GM13976 (cell line): Measurements from ENCODE around the gene CCL24.
"Not testable (repeated sequence)": the region's sequence is repeated elsewhere in the genome, so short reads cannot be mapped to it uniquely, and the experiment has no call there.

Source experiments
- DNase-seq: peaks from one replicate; pipeline ENCODE4 v3.0.0; 2012; ENCODE audit warnings: low spot score
- in situ Hi-C: fragments of 300-500 bp; cut with MboI; formaldehyde crosslinking; loops from one replicate; pipeline ENCODE4 v1.12.0; 2022; ENCODE audit warnings: low sequenced_read_pairs, mixed read lengths, inconsistent platforms; ENCODE audit not compliant: unreplicated experiment
- TF ChIP-seq, protein P1 (sequence below): IDR thresholded peaks from 2 replicates; pipeline ENCODE4 v1.5.1; 2012; ENCODE audit warnings: borderline replicate concordance, mild to moderate bottlenecking; ENCODE audit not compliant: insufficient read depth; ENCODE audit errors: extremely low read depth, missing control alignments, control extremely low read depth

Gene CCL24

DNA sequence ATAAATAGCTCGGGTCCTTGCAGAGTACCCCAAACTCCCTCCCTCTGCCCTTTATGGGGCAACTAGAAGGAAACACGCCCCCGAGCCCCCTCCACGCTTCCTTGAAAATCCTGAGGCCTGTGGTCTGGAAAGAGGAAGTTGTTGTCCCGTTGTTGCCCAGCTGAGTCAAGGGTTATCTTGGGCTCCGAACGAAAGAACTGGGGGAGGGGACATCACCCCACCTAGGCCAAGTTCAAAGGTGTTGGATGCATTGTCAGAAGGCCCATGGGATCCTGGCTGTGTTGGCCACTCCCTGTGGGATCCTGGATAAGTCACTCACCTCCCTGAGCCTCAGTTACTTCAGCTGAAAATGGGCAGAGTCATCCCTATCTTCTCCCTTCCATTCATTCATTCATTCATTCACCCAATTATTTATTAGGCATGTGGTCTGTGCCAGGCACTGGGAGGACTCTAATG is at the start of gene CCL24:
CCL24 (minus strand) TSS at position 26 of the 456 bp plus-strand sequence. CDS start 91 bp downstream, outside the sequence.
- TF ChIP-seq, protein P1, sequence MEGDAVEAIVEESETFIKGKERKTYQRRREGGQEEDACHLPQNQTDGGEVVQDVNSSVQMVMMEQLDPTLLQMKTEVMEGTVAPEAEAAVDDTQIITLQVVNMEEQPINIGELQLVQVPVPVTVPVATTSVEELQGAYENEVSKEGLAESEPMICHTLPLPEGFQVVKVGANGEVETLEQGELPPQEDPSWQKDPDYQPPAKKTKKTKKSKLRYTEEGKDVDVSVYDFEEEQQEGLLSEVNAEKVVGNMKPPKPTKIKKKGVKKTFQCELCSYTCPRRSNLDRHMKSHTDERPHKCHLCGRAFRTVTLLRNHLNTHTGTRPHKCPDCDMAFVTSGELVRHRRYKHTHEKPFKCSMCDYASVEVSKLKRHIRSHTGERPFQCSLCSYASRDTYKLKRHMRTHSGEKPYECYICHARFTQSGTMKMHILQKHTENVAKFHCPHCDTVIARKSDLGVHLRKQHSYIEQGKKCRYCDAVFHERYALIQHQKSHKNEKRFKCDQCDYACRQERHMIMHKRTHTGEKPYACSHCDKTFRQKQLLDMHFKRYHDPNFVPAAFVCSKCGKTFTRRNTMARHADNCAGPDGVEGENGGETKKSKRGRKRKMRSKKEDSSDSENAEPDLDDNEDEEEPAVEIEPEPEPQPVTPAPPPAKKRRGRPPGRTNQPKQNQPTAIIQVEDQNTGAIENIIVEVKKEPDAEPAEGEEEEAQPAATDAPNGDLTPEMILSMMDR, result no peak
- DNase-seq, result no peak
- in situ Hi-C loops, result no loop called here

- TF ChIP-seq, protein P1, result no peak
- no peak for DNase-seq
- in situ Hi-C loops, result no loop called here
Observed at GRCh38 chr7:75861636-75862035, 48.0 kb upstream of the CCL24 start.

- DNase-seq, result no peak
- in situ Hi-C loops, result no loop called here
- TF ChIP-seq, protein P1, result no peak
Observed at GRCh38 chr7:75858410-75858809, 44.8 kb upstream of the CCL24 start.

DNA sequence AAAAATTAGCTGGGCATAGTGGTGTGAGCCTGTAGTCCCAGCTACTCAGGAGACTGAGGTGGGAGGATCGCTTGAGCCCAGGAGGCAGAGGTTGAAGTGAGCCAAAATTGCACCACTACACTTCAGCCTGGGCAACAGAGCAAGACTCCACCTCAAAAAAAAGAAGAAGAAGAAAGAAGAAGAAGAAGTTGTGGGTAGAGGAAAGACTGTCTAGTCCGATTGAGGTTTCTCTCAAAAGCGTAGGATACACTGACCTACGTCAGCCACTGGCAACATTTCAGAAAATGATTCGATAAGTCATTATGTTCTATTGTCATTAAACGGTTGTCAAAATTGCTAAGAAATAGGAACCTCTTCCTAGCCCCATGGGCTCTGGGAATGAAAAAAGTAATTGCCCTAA is 42.9 kb upstream of the CCL24 start:
- TF ChIP-seq, protein P1, result no peak
- no peak for DNase-seq

GRCh38 chr7:75854813-75855345 is 41.3 kb upstream of the CCL24 start:
- in situ Hi-C loops, DNase-seq: not testable (repeated sequence)

More for the DNA sequence above, 42.9 kb upstream of the CCL24 start:
- in situ Hi-C loops, result no loop called here

GRCh38 chr7:75854233-75854632 is 40.6 kb upstream of the CCL24 start:
- DNase-seq, result no peak
- TF ChIP-seq, protein P1, result no peak
- in situ Hi-C loops, result no loop called here

- in situ Hi-C loops, result no loop called here
- TF ChIP-seq, protein P1, result no peak
- no peak for DNase-seq
Observed at GRCh38 chr7:75850235-75850634, 36.6 kb upstream of the CCL24 start.
